Progenitor cell of endocrine pancreas (in vitro differentiated cells): ENCODE data around the gene SVIL. TPM values are rescaled to one million over a fixed set of nuclear protein-coding genes. Genes with fewer than 3 reads are reported as not detected.

ENCODE experiments used
- DNase-seq: peaks from one replicate; pipeline ENCODE4 v3.0.0; 2021; ENCODE audit warnings: low spot score; ENCODE audit not compliant: unreplicated experiment
- H3K27ac Mint-ChIP-seq: 2 replicates; pipeline ENCODE4 v1.8.0; 2021; ENCODE audit warnings: mild to moderate bottlenecking, moderate library complexity, mixed read lengths
- H3K27me3 Mint-ChIP-seq: 2 replicates; pipeline ENCODE4 v1.8.0; 2021; ENCODE audit warnings: mixed read lengths
- H3K36me3 Mint-ChIP-seq: 2 replicates; pipeline ENCODE4 v1.8.0; 2022; ENCODE audit warnings: mixed read lengths; ENCODE audit not compliant: insufficient read depth
- H3K4me1 Mint-ChIP-seq: 2 replicates; pipeline ENCODE4 v1.8.0; 2021; ENCODE audit warnings: low read depth, mixed read lengths
- H3K4me3 Mint-ChIP-seq: 2 replicates; pipeline ENCODE4 v1.8.0; 2021; ENCODE audit warnings: low read depth, mild to moderate bottlenecking, moderate library complexity, mixed read lengths
- H3K9me3 Mint-ChIP-seq: 2 replicates; pipeline ENCODE4 v1.8.0; 2021; ENCODE audit warnings: low read depth, mixed read lengths
- CTCF ChIP-seq: fragments of 200-600 bp; sonication (generic); IDR thresholded peaks from one replicate; pipeline ENCODE4 v1.5.0; 2021; ENCODE audit warnings: antibody characterized with exemption, mild to moderate bottlenecking; ENCODE audit not compliant: unreplicated experiment
- total RNA-seq: library from RNA; stranded (reverse); gene quantifications from 2 replicates; pipeline ENCODE4 v1.2.1, GENCODE V29; 2021

The SVIL gene
- total RNA-seq, 1 donor from 2014 or later = 88.2 TPM

- no peak overlapping the region for H3K27ac Mint-ChIP-seq
- H3K4me3 Mint-ChIP-seq = no peak overlapping the region
- peaks cover 9% of the 10 kb centered on the region for H3K36me3 Mint-ChIP-seq
- no peak for TF ChIP-seq CTCF
- peaks cover 27% of the 10 kb centered on the region for H3K4me1 Mint-ChIP-seq
- no peaks in the 10 kb centered on the region for H3K9me3 Mint-ChIP-seq
- H3K27me3 Mint-ChIP-seq = no peaks in the 10 kb centered on the region
- no peak for DNase-seq
Observed at GRCh38 chr10:29646238-29646902, 11.6 kb upstream of the SVIL start.

- Mint-ChIP-seq H3K27me3 (no peaks in the 10 kb centered on the region), H3K4me1 (peaks cover 23% of the 10 kb centered on the region), H3K36me3 (peaks cover 13% of the 10 kb centered on the region), H3K27ac (no peak overlapping the region), H3K4me3 (no peak overlapping the region), H3K9me3 (no peaks in the 10 kb centered on the region)
- no peak for DNase-seq
- TF ChIP-seq CTCF = no peak
Observed at GRCh38 chr10:29643771-29644501, 9.2 kb upstream of the SVIL start.

GRCh38 chr10:29642990-29643389 lies 8.2 kb upstream of the SVIL start:
- no peak for TF ChIP-seq CTCF
- DNase-seq = no peak
- Mint-ChIP-seq H3K9me3 (no peaks in the 10 kb centered on the region), H3K27ac (peak overlapping the region; percentile 4), H3K4me3 (no peak overlapping the region), H3K4me1 (peaks cover 13% of the 10 kb centered on the region), H3K36me3 (peaks cover 13% of the 10 kb centered on the region), H3K27me3 (no peaks in the 10 kb centered on the region)

- Mint-ChIP-seq H3K9me3 (peaks cover 4% of the 10 kb centered on the region), H3K4me1 (peaks cover 31% of the 10 kb centered on the region), H3K27ac (peak overlapping the region; percentile 86)
Observed at GRCh38 chr10:29637537-29637936, 2.8 kb upstream of the SVIL start.

GRCh38 chr10:29636178-29636577 lies 1.4 kb upstream of the SVIL start:
- no peaks in the 10 kb centered on the region for H3K27me3 Mint-ChIP-seq
- H3K4me1 Mint-ChIP-seq = peaks cover 31% of the 10 kb centered on the region
- no peak for DNase-seq
- H3K9me3 Mint-ChIP-seq = peaks cover 4% of the 10 kb centered on the region
- TF ChIP-seq CTCF = no peak
- H3K4me3 Mint-ChIP-seq = peak overlapping the region; percentile 75
- H3K36me3 Mint-ChIP-seq = peaks cover 17% of the 10 kb centered on the region
- peak overlapping the region; percentile 95 for H3K27ac Mint-ChIP-seq

More at GRCh38 chr10:29637537-29637936, 2.8 kb upstream of the SVIL start:
- H3K4me3 Mint-ChIP-seq = no peak overlapping the region
- H3K27me3 Mint-ChIP-seq = no peaks in the 10 kb centered on the region
- TF ChIP-seq CTCF = no peak
- peaks cover 17% of the 10 kb centered on the region for H3K36me3 Mint-ChIP-seq
- no peak for DNase-seq
